Muscle layer of duodenum (tissue), 2 donors: Measurements from ENCODE around the gene DNM3.

Experiments
- H3K27ac ChIP-seq: one replicate; pipeline ENCODE4 v1.7.0; 2013; ENCODE audit warnings: mild to moderate bottlenecking, low read length
- H3K27me3 ChIP-seq: one replicate; pipeline ENCODE4 v1.7.0; 2013; ENCODE audit warnings: low read depth, mild to moderate bottlenecking, control low read depth, low read length
- H3K36me3 ChIP-seq, 2 donors: one replicate each; pipeline ENCODE4 v1.7.0; 2013; ENCODE audit warnings: low read length in 2 of 2, control low read depth in 1 of 2, mild to moderate bottlenecking in 1 of 2; ENCODE audit not compliant: insufficient read depth in 2 of 2, control insufficient read depth in 1 of 2
- H3K4me1 ChIP-seq, 2 donors: one replicate each; pipeline ENCODE4 v1.7.0; 2013; ENCODE audit warnings: low read length in 2 of 2, mild to moderate bottlenecking in 2 of 2, control low read depth in 1 of 2, moderate library complexity in 1 of 2; ENCODE audit not compliant: insufficient read depth in 2 of 2, control insufficient read depth in 1 of 2
- H3K4me3 ChIP-seq, 2 donors: one replicate each; pipeline ENCODE4 v1.7.0; 2013; ENCODE audit warnings: low read length in 2 of 2, low read depth in 1 of 2, mild to moderate bottlenecking in 1 of 2
- H3K9me3 ChIP-seq, 2 donors: one replicate each; pipeline ENCODE4 v1.7.0; 2013; ENCODE audit warnings: low read length in 2 of 2, control low read depth in 1 of 2, mild to moderate bottlenecking in 1 of 2; ENCODE audit not compliant: control insufficient read depth in 1 of 2
- donor health status: healthy.

DNM3 gene

DNA sequence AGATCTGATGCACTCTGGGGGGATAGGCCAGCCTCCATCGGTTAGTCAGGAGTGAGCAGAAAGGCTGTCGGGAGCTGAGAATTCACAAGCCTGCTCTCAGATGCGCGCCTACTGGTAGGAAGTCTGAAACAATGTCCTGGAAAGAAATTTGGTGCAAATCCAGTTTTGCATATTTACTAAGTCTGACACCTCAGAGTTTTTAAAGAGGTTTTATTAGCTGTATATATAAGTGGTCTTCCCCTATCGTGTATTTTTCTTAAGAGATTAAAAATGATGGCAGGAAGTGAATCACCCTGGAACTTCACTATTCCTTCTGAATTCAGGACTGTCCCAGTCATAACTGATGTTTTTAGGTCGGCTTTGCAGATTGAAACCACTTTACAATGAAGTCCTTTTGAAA is 479.4 kb downstream of the DNM3 start:
- peak overlapping the region; percentile 10 for H3K27ac ChIP-seq
- H3K4me3 ChIP-seq = no peak overlapping the region

GRCh38 chr1:172321451-172321850 is 480.2 kb downstream of the DNM3 start:
- H3K9me3 ChIP-seq = no peaks in the 10 kb centered on the region
- no peaks in the 10 kb centered on the region for H3K27me3 ChIP-seq
- H3K4me3 ChIP-seq = no peak overlapping the region
- peaks cover 0 to 7% of the 10 kb centered on the region in 2 donors for H3K36me3 ChIP-seq
- peak overlapping the region; percentile 46 for H3K27ac ChIP-seq
- H3K4me1 ChIP-seq = peaks cover 0 to 22% of the 10 kb centered on the region in 2 donors

More for the DNA sequence above, 479.4 kb downstream of the DNM3 start:
- H3K9me3 ChIP-seq = no peaks in the 10 kb centered on the region
- H3K4me1 ChIP-seq = peaks cover 0 to 22% of the 10 kb centered on the region in 2 donors
- no peaks in the 10 kb centered on the region for H3K27me3 ChIP-seq
- H3K36me3 ChIP-seq = peaks cover 0 to 7% of the 10 kb centered on the region in 2 donors

- peaks cover 0 to 22% of the 10 kb centered on the region in 2 donors for H3K4me1 ChIP-seq
- H3K27me3 ChIP-seq = no peaks in the 10 kb centered on the region
- H3K36me3 ChIP-seq = peaks cover 0 to 7% of the 10 kb centered on the region in 2 donors
- no peaks in the 10 kb centered on the region for H3K9me3 ChIP-seq
- H3K4me3 ChIP-seq = peak overlapping the region in 1 of 2 donors; percentile 14
- peak overlapping the region; percentile 46 for H3K27ac ChIP-seq
Measured at GRCh38 chr1:172322219-172323061, 481.1 kb downstream of the DNM3 start.

- Histone ChIP-seq H3K9me3 (no peaks in the 10 kb centered on the region), H3K27ac (no peak overlapping the region), H3K4me1 (peaks cover 0 to 22% of the 10 kb centered on the region in 2 donors), H3K4me3 (no peak overlapping the region), H3K27me3 (no peaks in the 10 kb centered on the region), H3K36me3 (peaks cover 0 to 7% of the 10 kb centered on the region in 2 donors)
Measured at GRCh38 chr1:172323686-172324085, 482.4 kb downstream of the DNM3 start.

DNA sequence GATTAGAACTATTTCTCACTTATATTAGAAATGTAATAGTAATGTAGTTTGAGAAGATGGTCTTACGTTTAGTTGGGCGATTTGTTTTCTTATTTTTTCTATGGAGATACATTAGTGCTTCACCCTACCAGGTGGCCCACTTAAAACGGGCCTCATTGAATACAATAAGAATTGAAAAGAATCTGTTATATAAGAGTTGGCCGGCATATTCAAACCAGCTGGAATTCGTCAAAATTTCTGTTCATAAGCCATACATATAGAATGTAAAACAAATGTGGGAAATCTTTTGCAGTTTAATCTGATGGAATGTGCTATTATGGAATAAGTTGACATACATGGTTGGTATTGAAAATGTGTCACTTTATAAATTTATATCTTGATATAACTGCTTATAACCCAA is 482.8 kb downstream of the DNM3 start:
- peaks cover 0 to 22% of the 10 kb centered on the region in 2 donors for H3K4me1 ChIP-seq
- H3K27ac ChIP-seq = no peak overlapping the region
- H3K9me3 ChIP-seq = no peaks in the 10 kb centered on the region

DNA sequence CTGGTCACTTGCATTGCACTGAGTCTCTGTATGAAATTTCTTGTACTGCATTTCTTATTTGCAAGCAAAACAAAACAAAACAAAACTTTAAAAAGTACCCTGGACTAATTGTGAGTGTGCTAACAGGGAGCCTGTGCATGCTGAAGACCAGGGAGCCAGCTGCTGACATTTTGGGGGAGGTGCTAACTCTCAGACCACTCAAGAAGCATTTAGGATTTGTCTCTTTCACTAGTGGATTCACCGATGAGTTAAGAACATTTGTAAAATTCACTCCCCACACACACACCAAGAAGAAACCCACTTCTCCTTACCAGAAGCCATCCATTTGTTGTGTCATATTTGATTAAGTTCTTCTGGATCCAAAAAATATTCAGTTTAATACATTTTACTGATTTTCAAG is 483.5 kb downstream of the DNM3 start:
- no peak overlapping the region for H3K4me3 ChIP-seq
- H3K4me1 ChIP-seq = peaks cover 0 to 22% of the 10 kb centered on the region in 2 donors
- H3K27me3 ChIP-seq = no peaks in the 10 kb centered on the region
- peaks cover 0 to 7% of the 10 kb centered on the region in 2 donors for H3K36me3 ChIP-seq
- no peaks in the 10 kb centered on the region for H3K9me3 ChIP-seq
- H3K27ac ChIP-seq = no peak overlapping the region

More for the DNA sequence above, 482.8 kb downstream of the DNM3 start:
- Histone ChIP-seq H3K27me3 (no peaks in the 10 kb centered on the region), H3K36me3 (peaks cover 0 to 7% of the 10 kb centered on the region in 2 donors), H3K4me3 (no peak overlapping the region)

DNA sequence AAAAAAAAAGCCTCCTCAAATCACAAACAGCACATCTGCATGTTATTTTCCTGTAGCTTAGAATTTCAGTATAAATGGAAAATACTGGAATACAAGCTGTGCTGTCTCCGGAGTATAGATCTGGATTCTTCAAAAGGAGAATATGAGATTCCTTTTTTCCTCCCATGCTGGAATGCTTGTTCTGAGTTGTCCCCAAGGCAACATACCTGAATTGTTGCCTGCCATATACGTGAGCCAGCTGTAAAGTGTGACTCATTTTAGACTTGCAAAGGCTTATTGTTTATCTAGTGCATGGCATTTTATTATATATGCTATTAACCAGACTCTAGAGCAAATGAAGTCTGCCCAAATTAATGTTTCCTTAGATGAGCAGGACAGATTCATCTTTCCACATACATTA is 484.2 kb downstream of the DNM3 start:
- Histone ChIP-seq H3K27me3 (no peaks in the 10 kb centered on the region), H3K4me1 (peaks cover 0 to 22% of the 10 kb centered on the region in 2 donors), H3K27ac (no peak overlapping the region), H3K36me3 (peaks cover 0 to 7% of the 10 kb centered on the region in 2 donors), H3K4me3 (no peak overlapping the region), H3K9me3 (no peaks in the 10 kb centered on the region)

DNA sequence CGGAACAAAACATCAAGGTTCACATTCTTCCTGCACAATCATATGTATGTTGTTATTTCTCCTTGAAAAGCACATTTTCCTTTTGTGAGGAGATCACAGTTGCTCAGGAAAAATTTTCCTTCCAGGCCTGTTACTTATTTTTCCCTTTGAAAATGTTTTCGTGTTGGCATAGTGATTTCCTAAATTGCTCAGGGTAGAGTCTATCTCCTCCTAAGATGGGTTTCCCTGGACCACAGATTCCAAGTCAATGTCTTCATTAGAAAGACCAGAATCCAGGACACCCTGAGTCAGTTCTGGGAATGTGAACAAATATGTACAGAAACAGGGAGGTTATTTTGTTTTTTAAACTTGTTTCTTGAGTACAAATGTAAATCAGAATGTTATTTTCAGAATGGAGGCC is 484.8 kb downstream of the DNM3 start:
- H3K4me1 ChIP-seq = peaks cover 0 to 22% of the 10 kb centered on the region in 2 donors
- H3K27ac ChIP-seq = no peak overlapping the region
- H3K4me3 ChIP-seq = no peak overlapping the region
- peaks cover 0 to 7% of the 10 kb centered on the region in 2 donors for H3K36me3 ChIP-seq
- no peaks in the 10 kb centered on the region for H3K27me3 ChIP-seq
- no peaks in the 10 kb centered on the region for H3K9me3 ChIP-seq

DNA sequence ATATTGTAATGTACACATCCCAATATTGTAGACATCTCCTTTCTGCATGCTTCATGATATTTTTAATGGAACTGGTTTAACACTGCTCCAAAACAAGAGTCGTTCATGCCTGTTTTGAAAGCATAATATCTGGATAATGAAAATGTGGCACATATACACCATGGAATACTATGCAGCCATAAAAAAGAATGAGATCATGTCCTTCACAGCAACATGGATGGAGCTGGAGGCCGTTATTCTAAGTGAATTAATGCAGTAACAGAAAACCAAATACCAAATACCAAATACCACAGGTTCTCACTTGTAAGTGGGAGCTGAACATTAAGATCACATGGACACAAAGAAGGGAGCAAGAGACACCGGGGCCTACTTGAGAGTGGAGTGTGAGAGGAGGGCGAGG is 487.0 kb downstream of the DNM3 start:
- Histone ChIP-seq H3K4me3 (no peak overlapping the region), H3K27me3 (no peaks in the 10 kb centered on the region), H3K36me3 (no peaks in the 10 kb centered on the region), H3K27ac (no peak overlapping the region), H3K4me1 (peaks cover 0 to 6% of the 10 kb centered on the region in 2 donors), H3K9me3 (no peaks in the 10 kb centered on the region)

DNA sequence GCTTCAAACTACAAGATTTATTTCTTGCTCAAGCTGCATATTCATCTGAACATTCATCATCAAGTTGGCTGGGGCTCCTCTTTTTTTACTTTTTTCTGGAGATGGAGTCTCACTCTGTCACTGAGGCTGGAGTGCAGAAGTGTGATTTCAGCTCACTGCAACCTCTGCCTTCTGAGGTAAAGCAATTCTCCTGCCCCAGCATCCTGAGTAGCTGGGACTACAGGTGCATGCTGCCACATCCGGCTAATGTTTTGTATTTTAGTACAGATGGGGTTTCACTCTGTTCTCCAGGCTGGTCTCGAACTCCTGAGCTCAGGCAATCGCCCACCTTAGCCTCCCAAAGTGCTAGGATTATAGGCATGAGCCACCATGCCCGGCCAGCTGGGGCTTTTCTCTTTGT is 490.9 kb downstream of the DNM3 start:
- Histone ChIP-seq H3K36me3 (no peaks in the 10 kb centered on the region), H3K4me3 (no peak overlapping the region), H3K27me3 (no peaks in the 10 kb centered on the region), H3K9me3 (no peaks in the 10 kb centered on the region), H3K4me1 (no peaks in the 10 kb centered on the region), H3K27ac (no peak overlapping the region)

DNA sequence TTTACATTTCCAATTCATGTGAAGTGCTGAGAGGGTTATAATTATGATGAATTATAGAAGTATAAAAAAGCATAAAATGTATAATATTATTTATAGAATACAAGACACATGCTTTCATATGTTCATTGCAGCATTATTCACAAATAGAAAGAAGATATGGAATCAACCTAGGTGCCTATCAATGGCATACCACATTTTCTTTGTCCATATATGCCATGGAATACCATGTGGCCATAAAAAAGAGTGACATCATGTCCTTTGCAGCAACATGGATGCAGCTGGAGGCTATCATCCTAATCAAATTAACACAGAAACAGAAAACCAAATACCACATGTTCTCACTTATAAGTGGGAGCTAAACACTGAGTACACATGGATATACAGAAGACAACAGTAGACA is 494.1 kb downstream of the DNM3 start:
- H3K36me3 ChIP-seq = no peaks in the 10 kb centered on the region
- no peaks in the 10 kb centered on the region for H3K4me1 ChIP-seq
- H3K4me3 ChIP-seq = no peak overlapping the region
- H3K27me3 ChIP-seq = no peaks in the 10 kb centered on the region
- no peak overlapping the region for H3K27ac ChIP-seq
- no peaks in the 10 kb centered on the region for H3K9me3 ChIP-seq
